Measurements from ENCODE around the gene NBEAL2. TPM values are rescaled to one million over a fixed set of nuclear protein-coding genes. Genes with fewer than 3 reads are reported as not detected.

NBEAL2 gene
- total RNA-seq, 1 experiment from 2014 or later: 42.7 TPM

GRCh38 chr3:46984591-46985459 lies 5.4 kb downstream of the NBEAL2 start:
- DNase-seq (ENCODE audit: low read depth): no peak

- DNase-seq (ENCODE audit: low read depth): no peak
Observed at GRCh38 chr3:46985588-46985987, 6.1 kb downstream of the NBEAL2 start.

- DNase-seq (ENCODE audit: low read depth): no peak
Observed at GRCh38 chr3:46986055-46986730, 6.7 kb downstream of the NBEAL2 start.

- no peak for DNase-seq (ENCODE audit: low read depth)
Observed at GRCh38 chr3:46986782-46987310, 7.4 kb downstream of the NBEAL2 start.

- DNase-seq (ENCODE audit: low read depth): peak; percentile 50
Observed at GRCh38 chr3:46987319-46987742, 7.9 kb downstream of the NBEAL2 start.

GRCh38 chr3:46987743-46988401 lies 8.4 kb downstream of the NBEAL2 start:
- peak; percentile 86 for DNase-seq (ENCODE audit: low read depth)

- no peak for DNase-seq (ENCODE audit: low read depth)
Observed at GRCh38 chr3:46988616-46989015, 9.2 kb downstream of the NBEAL2 start.

- no peak for DNase-seq (ENCODE audit: low read depth)
Observed at GRCh38 chr3:46989146-46989810, 9.8 kb downstream of the NBEAL2 start.

GRCh38 chr3:46990573-46991374 lies 11.3 kb downstream of the NBEAL2 start:
- DNase-seq (ENCODE audit: low read depth): no peak

GRCh38 chr3:46991406-46992165 lies 12.1 kb downstream of the NBEAL2 start:
- DNase-seq (ENCODE audit: low read depth): no peak

GRCh38 chr3:46992231-46992630 lies 12.8 kb downstream of the NBEAL2 start:
- DNase-seq (ENCODE audit: low read depth): no peak

GRCh38 chr3:46993292-46993691 lies 13.8 kb downstream of the NBEAL2 start:
- no peak for DNase-seq (ENCODE audit: low read depth)

GRCh38 chr3:46993986-46994385 lies 14.5 kb downstream of the NBEAL2 start:
- DNase-seq (ENCODE audit: low read depth): no peak

- no peak for DNase-seq (ENCODE audit: low read depth)
Observed at GRCh38 chr3:46994801-46995731, 15.6 kb downstream of the NBEAL2 start.

GRCh38 chr3:46995901-46996562 lies 16.6 kb downstream of the NBEAL2 start:
- DNase-seq (ENCODE audit: low read depth): no peak

GRCh38 chr3:46996689-46997452 lies 17.4 kb downstream of the NBEAL2 start:
- no peak for DNase-seq (ENCODE audit: low read depth)

- no peak for DNase-seq (ENCODE audit: low read depth)
Observed at GRCh38 chr3:46997453-46998091, 18.1 kb downstream of the NBEAL2 start.
